PC-9 (cell line): ENCODE data around the gene RPTOR.

Experiments
- CTCF ChIP-seq: fragments of 200-600 bp; sonication (generic); conservative IDR thresholded peaks from 2 replicates; pipeline ENCODE4 v1.6.1; 2017; ENCODE audit warnings: mixed run types, antibody characterized with exemption, mild to moderate bottlenecking, moderate library complexity
- EZH2 ChIP-seq: fragments of 200-600 bp; sonication (generic); IDR thresholded peaks from 2 replicates; pipeline ENCODE4 v1.8.0; 2017; ENCODE audit warnings: antibody characterized with exemption, low read depth

- TF ChIP-seq CTCF (no peak), EZH2 (no peak)
Measured at GRCh38 chr17:80796430-80796861, 251.8 kb downstream of the RPTOR start.
